ENCODE results near the gene OTUB1.

DNA sequence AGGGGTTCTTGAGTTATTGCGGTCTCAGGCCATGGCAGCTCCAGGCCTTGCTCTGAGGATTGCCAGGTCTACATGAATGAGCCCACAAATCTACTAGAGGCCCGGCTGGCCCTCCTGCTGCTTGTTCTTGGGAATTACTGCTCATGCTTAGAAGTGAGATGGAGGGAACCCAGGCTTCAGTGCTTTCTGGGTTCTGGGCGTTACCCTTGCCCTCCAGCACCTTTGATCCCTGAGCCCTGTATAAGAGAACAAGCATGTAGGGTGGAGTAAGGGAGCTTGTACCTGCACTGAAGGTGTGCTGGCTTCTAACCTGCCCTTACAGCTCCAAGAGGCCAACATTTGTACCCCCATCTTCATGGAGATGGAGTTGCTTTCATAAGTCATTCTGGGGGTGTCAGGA, 43.4 kb upstream of the OTUB1 start:
- TF ChIP-seq, protein P1, sequence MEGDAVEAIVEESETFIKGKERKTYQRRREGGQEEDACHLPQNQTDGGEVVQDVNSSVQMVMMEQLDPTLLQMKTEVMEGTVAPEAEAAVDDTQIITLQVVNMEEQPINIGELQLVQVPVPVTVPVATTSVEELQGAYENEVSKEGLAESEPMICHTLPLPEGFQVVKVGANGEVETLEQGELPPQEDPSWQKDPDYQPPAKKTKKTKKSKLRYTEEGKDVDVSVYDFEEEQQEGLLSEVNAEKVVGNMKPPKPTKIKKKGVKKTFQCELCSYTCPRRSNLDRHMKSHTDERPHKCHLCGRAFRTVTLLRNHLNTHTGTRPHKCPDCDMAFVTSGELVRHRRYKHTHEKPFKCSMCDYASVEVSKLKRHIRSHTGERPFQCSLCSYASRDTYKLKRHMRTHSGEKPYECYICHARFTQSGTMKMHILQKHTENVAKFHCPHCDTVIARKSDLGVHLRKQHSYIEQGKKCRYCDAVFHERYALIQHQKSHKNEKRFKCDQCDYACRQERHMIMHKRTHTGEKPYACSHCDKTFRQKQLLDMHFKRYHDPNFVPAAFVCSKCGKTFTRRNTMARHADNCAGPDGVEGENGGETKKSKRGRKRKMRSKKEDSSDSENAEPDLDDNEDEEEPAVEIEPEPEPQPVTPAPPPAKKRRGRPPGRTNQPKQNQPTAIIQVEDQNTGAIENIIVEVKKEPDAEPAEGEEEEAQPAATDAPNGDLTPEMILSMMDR (conservative IDR thresholded peaks at IDR 0.05; ENCODE audit: low read depth, low read length), result no peak
- TF ChIP-seq EZH2 (IDR thresholded peaks at IDR 0.05; ENCODE audit: borderline replicate concordance, low read depth, low read length, poor library complexity, severe bottlenecking), result no peak

Measured in A673 (cell line).